Suprapubic skin (tissue), 3 donors: ENCODE data around the gene CNTN2.

Source experiments
- POLR2A ChIP-seq, 2 donors: fragments of 450-650 bp; IDR thresholded peaks; one replicate each; pipeline ENCODE4 v1.6.1; 2017; ENCODE audit warnings: antibody characterized with exemption in 2 of 2, mild to moderate bottlenecking in 2 of 2, moderate library complexity in 2 of 2
- TF ChIP-seq, protein P1 (sequence below), 2 donors: fragments of 200-600 bp in 1 of 2; fragments of 450-650 bp in 1 of 2; sonication (generic) in 1 of 2; IDR thresholded peaks; one replicate each; pipeline ENCODE4 v1.5.1; 2016 to 2019; ENCODE audit warnings: antibody characterized with exemption in 2 of 2, mild to moderate bottlenecking in 1 of 2, moderate library complexity in 1 of 2

DNA sequence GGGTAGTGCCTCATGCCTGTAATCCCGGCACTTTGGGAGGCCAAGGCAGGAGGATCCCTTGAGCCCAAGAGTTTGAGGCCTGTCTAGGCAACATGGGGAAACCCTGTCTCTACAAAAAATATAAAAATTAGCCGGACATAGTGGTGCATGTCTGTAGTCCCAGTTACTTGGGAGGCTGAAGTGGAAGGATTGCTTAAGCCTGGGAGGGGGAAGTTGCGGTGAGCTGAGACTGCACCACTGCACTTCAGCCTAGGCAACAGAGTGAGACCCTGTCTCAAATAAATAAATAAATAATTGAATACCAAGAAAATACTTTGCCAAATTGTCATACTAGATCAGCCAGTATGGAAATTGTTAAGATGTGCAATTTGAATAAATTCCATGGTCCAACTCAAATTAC, 84.6 kb downstream of the CNTN2 start:
- TF ChIP-seq, protein P1, sequence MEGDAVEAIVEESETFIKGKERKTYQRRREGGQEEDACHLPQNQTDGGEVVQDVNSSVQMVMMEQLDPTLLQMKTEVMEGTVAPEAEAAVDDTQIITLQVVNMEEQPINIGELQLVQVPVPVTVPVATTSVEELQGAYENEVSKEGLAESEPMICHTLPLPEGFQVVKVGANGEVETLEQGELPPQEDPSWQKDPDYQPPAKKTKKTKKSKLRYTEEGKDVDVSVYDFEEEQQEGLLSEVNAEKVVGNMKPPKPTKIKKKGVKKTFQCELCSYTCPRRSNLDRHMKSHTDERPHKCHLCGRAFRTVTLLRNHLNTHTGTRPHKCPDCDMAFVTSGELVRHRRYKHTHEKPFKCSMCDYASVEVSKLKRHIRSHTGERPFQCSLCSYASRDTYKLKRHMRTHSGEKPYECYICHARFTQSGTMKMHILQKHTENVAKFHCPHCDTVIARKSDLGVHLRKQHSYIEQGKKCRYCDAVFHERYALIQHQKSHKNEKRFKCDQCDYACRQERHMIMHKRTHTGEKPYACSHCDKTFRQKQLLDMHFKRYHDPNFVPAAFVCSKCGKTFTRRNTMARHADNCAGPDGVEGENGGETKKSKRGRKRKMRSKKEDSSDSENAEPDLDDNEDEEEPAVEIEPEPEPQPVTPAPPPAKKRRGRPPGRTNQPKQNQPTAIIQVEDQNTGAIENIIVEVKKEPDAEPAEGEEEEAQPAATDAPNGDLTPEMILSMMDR (IDR thresholded peaks at IDR 0.05), result no peak
- no peak for TF ChIP-seq POLR2A (IDR thresholded peaks at IDR 0.05)
